HG03025 (cell line): ENCODE measurements around the gene PSTK.

Experiments
- ATAC-seq: cut with Tn5 transposase; IDR thresholded peaks from one replicate; pipeline ENCODE4 v1.9.1; 2021; ENCODE audit warnings: mild to moderate bottlenecking, moderate library complexity; ENCODE audit not compliant: unreplicated experiment, low FRiP score

PSTK gene

DNA sequence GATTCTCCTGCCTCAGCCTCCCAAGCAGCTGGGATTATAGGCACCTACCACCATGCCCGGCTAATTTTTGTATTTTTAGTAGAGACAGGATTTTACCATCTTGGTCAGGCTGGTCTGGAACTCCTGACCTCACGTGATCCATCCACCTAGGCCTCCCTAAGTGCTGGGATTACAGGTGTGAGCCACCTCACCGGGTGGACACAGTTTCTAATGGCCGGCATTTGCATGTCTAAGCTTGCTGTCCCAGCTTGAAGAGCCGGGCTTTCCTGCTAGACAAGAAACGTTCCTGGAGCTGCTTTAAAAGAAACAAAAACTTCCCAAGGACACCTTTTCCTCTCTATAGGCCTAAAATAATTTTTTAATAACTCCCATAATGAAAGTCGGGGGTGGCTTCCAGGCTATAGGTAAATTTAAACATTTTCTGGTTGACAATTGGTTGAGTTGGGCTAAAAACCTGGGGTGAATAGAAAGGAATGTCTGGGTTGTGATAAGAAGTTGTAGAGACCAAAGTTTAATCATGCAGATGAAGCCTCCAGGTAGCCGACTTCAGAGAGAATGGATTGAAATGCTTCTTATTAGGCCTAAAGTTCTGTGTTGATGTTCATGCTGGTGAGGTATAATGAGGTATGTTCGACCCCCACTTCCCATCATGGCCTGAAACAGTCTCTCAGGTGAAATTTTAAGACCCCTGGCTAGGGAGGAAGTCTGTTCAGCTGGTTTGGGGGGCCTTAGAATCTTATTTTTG lies 37.4 kb downstream of the PSTK start:
- ATAC-seq: no peak

DNA sequence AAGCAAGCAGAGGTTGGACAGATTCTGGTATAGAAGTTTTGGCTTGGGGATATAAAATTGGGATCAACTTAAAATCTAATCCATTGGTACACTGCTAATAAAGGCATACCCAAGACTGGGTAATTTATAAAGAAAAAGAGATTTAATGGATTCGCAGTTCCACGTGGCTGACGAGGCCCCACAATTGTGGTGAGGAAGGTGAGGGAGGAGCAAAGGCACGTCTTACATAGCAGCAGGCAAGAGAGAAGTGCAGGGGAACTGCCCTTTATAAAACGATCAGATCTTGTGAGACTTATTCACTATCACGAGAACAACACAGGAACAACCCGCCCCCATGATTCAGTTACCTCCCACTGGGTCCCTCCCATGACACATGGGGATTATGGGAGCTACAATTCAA lies 38.3 kb downstream of the PSTK start:
- ATAC-seq: no peak

DNA sequence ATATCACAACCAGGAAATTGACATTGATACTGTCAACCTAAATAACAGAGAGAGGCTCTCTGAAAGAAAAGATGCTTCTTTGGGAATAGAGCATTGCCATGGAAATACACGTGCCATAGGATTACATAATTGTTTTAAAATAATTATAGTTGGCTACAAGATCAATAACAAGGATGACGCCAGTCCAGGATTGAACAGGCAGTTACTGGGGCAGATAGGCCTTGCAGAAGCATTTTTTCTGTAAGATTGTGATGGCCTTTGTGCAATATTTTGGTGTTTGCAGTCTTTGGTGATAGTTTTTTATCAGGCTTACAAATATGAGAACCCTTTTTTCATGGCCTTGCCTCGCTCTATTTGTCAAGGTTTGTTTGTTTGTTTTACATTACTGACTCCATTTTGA lies 39.1 kb downstream of the PSTK start:
- no peak for ATAC-seq

DNA sequence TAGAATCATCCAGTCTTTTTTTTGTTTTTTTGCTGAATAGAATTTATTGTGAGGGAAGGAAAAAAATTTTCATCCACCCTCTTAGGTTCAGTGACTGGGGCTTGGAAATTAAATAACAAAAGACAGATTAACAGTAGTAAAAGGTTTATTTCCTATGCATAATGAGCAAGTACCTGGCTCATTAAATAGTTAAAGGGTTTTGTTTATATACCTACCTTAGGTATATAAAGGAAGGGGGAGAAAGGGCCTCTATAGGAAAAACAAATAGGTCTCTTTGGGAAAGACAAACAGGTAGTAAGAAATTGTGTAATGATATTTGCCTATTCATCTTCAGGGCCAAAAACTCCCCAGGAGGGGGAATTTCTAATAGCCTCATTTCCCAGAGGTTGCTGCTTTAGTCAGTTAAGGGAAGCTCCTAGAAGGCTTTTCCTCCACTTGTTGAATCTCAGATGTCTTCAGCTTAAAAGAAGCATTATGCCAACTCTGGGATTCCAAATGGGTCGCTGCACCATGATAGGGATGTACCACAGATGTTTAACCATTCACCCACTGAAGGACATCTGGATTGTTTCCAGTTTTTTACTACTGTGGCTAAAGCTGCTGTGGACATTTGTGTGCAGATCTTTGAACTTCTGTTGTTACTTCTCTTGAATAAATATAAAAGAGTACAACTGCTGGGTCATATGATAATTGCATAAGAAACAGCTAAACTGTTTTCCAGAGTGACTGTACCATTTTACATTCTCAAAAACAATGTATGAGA lies 39.9 kb downstream of the PSTK start:
- no peak for ATAC-seq

DNA sequence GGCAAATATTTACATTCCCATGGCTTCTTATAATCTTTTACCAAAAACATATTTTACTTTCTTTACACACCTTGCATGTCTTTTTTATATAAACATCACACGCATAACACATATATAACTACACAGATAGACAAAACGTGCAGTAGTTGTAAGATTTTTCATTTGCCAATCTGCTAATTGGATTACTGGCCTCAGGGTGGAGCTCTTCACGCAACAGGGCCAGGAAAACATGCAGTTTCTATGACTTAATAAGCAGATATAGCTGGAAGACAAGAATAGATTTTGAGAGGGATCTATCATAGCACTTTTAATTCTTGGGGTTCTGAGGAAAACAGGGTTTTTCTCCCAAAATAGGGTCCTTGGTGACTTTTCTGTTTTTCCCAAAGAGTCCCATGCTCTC lies 41.3 kb downstream of the PSTK start:
- ATAC-seq: no peak

DNA sequence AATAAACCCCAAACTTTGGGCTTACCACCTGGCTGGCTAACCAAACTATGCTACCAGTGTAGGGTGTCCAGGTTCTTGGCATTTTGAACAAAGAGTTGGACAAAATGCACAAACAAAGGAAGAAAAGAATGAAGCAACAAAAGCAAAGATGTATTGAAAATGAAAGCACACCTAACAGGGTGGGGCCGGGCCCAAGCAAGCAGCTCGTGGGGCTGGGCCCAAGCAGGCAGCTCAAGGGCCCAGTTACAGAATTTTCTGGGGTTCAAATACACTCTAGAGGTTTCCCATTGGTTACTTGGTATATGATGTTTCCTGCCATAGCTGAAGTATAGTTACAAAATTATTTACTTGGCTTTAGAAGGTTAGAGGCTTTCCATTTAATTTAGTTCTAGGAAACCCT lies 44.3 kb downstream of the PSTK start:
- no peak for ATAC-seq

DNA sequence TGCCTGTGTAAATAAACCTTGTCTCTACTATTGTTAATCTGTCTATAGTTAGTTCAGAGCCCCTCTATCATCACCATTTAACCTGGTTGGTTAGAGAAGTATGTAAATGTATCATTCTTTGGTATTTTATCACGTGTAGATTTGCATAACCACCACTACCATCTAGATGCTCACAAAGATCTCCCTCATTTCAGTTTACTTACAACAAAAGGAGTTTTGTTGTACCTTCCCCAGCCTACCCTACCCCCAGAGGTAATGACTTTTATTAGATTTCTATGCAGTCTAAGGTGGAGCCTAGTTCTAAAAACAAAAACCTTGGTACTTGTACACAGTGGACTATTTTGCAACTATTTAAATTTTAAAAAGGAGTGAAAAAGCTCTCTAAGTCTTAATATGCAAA lies 46.1 kb downstream of the PSTK start:
- no peak for ATAC-seq

DNA sequence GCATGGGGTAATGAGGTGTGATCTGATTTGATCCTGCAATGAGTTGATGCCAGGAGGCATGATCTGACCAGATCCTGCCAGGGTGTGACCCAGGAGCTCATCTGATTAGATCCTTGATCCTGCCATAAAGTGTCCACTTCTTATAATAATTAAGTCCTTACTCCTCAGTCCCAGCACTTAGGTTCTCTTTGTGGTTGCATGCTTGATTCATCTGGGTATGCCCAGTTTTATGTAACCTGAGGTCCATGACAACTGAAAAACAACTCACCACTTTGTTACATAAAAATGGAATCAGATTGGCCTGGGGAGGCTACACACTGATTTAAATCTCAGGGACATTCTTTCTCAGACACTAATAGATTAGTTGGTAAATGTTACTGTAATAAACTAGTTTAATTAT lies 47.7 kb downstream of the PSTK start:
- no peak for ATAC-seq

DNA sequence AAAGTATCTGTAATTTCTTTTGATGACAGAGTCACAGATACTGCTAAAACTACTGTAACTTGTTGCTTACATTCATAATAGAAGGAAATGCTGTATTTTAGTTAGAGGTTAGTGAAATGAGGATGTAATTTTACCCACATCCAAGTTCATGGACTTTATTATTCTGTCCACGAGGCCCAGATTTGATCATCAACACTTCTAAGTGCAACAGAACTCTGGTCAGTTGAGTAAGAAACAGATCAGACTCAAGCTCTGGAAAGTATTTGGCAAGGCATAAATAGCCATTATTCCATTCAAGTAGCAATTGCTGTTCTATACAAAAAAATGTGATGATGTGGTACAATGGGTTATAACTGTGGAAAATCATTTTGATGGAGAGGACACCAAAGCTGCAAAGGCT lies 50.9 kb downstream of the PSTK start:
- ATAC-seq: no peak

DNA sequence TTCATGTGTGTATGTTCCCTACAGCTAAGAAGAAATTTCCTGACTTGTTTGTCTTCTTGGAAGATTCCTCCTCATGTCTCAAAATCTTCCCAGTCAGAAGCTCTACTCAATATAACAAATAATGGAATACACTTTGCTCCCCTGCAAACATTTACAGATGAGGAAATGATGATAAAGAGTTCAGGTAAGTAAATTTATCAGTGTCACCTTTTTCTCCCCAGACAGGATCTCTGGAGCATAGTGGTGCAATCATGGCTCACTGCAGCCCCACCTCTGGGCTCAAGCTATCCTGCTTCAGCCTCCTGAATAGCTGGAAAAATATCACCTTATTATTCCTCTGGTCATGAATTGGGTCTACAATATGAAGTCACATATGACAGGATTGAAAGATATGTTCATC lies 54.1 kb downstream of the PSTK start:
- ATAC-seq: no peak

DNA sequence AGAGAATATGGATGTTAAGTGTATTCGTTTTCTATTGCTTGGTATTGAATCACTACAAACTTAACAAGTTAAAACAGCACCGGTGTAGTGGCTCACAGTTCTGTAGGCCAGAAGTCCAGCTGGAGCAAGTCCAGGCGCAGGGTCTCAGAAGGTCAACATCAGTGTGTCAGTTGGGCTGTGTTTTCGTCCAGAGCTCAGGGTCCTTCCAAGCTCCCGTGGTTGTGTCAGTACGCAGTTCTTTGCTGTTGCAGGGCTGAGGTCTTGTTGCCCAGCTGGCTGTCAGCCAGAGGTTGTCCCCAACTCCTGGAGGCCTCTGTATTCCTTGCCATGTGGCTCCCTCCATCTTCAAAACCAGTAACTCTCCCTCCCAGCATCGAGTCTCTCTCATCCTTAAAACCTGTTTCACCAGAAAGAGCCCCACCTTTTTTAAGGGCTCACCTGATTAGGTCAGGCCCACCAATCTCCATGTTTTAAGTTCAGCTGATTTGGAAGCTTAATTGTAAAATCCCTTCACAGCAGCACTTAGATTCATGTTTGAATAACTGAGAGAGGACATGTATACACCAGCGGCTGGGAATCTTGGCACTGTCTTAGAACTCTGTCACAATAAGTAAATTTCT lies 55.4 kb downstream of the PSTK start:
- ATAC-seq: no peak

DNA sequence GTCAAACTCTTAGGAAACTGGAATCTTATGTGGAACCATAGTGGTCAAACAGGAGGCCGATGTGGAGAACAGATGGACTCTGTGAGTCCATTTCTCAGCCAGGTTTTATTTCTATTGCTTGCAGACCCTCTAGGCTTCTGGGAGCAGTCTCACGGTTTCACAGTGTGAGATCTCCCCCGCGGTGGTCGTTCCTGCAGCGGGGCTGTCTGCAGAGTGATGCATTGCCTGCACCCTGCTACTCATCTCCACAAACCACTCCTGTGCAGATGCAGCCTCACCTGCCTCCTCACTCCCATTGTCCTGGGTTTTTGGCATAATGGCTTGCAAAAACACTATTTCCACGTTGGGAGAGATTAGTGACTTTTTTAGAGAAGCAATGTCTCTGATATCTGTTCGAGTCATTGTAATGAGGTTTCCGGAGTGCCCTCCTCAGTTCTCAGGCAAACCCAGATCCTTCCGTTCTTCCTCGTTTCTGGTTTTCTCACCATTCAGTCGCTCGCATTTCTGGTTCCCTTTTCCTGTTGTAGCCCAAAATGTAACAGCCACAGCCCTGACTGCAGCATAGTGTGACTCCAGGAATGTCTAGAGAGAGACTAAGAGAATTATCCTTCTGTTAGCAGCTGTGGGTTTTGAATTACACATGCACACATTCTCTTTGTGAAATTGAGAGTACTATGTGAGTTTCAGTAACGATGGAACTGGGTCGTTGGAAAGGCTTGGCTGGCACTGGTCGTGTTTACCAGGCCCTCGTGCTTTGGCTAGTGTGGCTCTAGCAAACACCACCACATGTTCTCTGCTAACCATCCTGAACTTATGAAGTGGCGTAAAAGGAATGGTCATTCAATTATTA lies 58.8 kb downstream of the PSTK start:
- no peak for ATAC-seq

DNA sequence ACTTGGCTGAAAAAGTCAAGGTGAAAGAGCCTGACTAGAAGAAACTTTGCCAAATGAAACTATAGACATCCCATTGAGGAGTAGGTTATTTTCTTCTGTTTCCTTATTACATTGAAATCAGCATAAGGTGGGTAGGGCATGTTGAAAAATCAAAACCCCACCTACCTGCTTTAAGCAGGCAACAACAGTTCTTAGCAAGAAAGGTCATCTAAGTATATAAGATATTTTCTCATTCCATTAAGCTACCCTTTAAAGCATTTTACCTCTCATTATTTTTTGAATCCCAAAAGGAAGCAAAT lies 59.4 kb downstream of the PSTK start:
- no peak for ATAC-seq
